Colonic mucosa (tissue), 4 donors: Measurements from ENCODE around the gene ARL6. TPM values are rescaled to one million over a fixed set of nuclear protein-coding genes. Genes with fewer than 3 reads are reported as not detected.

ENCODE experiments used
- DNase-seq: peaks from one replicate; pipeline ENCODE4 v3.0.0-alpha.2; 2020
- H3K27ac ChIP-seq: fragments of 200-600 bp; one replicate; pipeline ENCODE4 v1.8.0; 2021
- H3K27me3 ChIP-seq: fragments of 200-600 bp; one replicate; pipeline ENCODE4 v1.8.0; 2021
- H3K36me3 ChIP-seq: fragments of 200-600 bp; one replicate; pipeline ENCODE4 v1.8.0; 2021
- H3K4me1 ChIP-seq: fragments of 200-600 bp; one replicate; pipeline ENCODE4 v1.8.0; 2021; ENCODE audit warnings: mild to moderate bottlenecking
- H3K4me3 ChIP-seq: fragments of 200-600 bp; one replicate; pipeline ENCODE4 v1.8.0; 2021
- H3K9ac ChIP-seq, 2 donors: one replicate each; pipeline ENCODE4 v1.7.0; 2013; ENCODE audit warnings: control low read depth in 2 of 2, low read depth in 2 of 2, low read length in 2 of 2
- H3K9me3 ChIP-seq: fragments of 200-600 bp; one replicate; pipeline ENCODE4 v1.8.0; 2021
- intact Hi-C: fragments of 100-400 bp; cut with DNase I; formaldehyde crosslinking; loops from one replicate; pipeline ENCODE4 v1.14.1; 2022
- total RNA-seq, 2 donors: library from RNA; stranded (reverse); fragmentation: NEBNext Ultra II Directional in 1 of 2; extraction: Animal tissue kit (Norgen Biotek cat#: 25700) in 1 of 2; gene quantifications; one replicate each; pipeline ENCODE4 v1.2.1, GENCODE V29; 2021
- TF ChIP-seq, protein P1 (sequence below): fragments of 200-600 bp; IDR thresholded peaks from one replicate; pipeline ENCODE4 v1.8.0; 2022; ENCODE audit warnings: antibody characterized with exemption, mild to moderate bottlenecking
- donor health status: healthy.
- donor health status: DM: no; HTN: no; CAD: no.
- donor health status: DM: no; HTN: no; CAD: no.

The ARL6 gene
- total RNA-seq, 2 donors from 2014 or later = 2.8 to 3.5 TPM

GRCh38 chr3:97738761-97739160 is 25.8 kb upstream of the ARL6 start:
- intact Hi-C loops = no loop called here

GRCh38 chr3:97742036-97742435 is 22.5 kb upstream of the ARL6 start:
- TF ChIP-seq, protein P1, sequence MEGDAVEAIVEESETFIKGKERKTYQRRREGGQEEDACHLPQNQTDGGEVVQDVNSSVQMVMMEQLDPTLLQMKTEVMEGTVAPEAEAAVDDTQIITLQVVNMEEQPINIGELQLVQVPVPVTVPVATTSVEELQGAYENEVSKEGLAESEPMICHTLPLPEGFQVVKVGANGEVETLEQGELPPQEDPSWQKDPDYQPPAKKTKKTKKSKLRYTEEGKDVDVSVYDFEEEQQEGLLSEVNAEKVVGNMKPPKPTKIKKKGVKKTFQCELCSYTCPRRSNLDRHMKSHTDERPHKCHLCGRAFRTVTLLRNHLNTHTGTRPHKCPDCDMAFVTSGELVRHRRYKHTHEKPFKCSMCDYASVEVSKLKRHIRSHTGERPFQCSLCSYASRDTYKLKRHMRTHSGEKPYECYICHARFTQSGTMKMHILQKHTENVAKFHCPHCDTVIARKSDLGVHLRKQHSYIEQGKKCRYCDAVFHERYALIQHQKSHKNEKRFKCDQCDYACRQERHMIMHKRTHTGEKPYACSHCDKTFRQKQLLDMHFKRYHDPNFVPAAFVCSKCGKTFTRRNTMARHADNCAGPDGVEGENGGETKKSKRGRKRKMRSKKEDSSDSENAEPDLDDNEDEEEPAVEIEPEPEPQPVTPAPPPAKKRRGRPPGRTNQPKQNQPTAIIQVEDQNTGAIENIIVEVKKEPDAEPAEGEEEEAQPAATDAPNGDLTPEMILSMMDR = no peak
- H3K4me3 ChIP-seq = no peak overlapping the region
- H3K27me3 ChIP-seq = no peaks in the 10 kb centered on the region
- no peaks in the 10 kb centered on the region for H3K9me3 ChIP-seq
- H3K9ac ChIP-seq = no peak overlapping the region
- H3K27ac ChIP-seq = no peak overlapping the region
- intact Hi-C loops = no loop called here
- H3K36me3 ChIP-seq = no peaks in the 10 kb centered on the region
- no peaks in the 10 kb centered on the region for H3K4me1 ChIP-seq
- DNase-seq = no peak

More at GRCh38 chr3:97738761-97739160, 25.8 kb upstream of the ARL6 start:
- DNase-seq = no peak
- TF ChIP-seq, protein P1 = no peak
- Histone ChIP-seq H3K27me3 (no peaks in the 10 kb centered on the region), H3K4me1 (no peaks in the 10 kb centered on the region), H3K27ac (no peak overlapping the region), H3K36me3 (no peaks in the 10 kb centered on the region), H3K9me3 (no peaks in the 10 kb centered on the region), H3K9ac (no peak overlapping the region), H3K4me3 (no peak overlapping the region)

GRCh38 chr3:97744289-97744688 is 20.3 kb upstream of the ARL6 start:
- no peaks in the 10 kb centered on the region for H3K27me3 ChIP-seq
- H3K9ac ChIP-seq = no peak overlapping the region
- intact Hi-C loops = no loop called here
- H3K27ac ChIP-seq = no peak overlapping the region
- no peaks in the 10 kb centered on the region for H3K9me3 ChIP-seq
- H3K4me1 ChIP-seq = no peaks in the 10 kb centered on the region
- no peaks in the 10 kb centered on the region for H3K36me3 ChIP-seq
- TF ChIP-seq, protein P1 = no peak
- no peak for DNase-seq
- no peak overlapping the region for H3K4me3 ChIP-seq

DNA sequence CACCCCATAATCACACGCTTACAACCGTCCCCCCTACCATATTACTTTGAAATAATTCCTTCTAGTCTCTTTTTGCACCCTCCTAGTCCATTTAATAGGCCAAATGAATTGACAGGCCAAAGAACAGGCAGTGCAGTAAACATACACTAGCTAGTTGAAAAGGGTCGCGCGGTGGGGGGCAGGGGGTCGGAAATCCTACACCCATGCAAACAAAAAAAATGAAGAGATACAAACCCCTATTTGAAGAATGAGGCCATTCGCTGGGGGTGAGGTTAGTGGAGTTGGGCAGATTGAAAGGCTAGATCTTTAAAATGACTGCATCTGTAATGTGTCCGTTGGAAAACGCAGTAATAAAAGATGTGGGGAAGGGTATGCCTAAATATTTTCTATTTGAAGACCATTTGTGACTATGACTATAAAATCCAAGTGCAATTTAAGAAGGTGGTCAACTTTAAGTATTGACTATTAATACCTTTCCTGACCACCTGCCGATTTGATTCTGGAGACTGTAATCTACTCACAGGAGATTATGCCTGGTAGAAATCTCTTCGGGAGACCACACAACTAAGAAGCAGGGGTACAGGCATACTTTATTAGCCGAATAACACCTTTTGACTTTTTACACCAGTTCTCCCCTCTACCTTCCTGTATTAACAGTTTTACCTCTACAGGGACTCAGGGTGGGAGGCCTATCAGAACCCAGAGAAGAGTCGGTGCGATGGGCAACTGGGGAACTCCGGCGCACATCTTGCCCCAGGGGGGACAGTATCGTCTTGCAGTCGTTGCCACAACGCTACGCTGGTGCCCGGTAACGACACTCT is 762 bp upstream of the ARL6 start:
- H3K27ac ChIP-seq = peak overlapping the region; percentile 80
- peak overlapping the region; percentile 87 for H3K4me3 ChIP-seq
- peaks cover 4% of the 10 kb centered on the region for H3K4me1 ChIP-seq
- no peaks in the 10 kb centered on the region for H3K36me3 ChIP-seq
- intact Hi-C loops = no loop called here
- DNase-seq = no peak
- H3K9me3 ChIP-seq = no peaks in the 10 kb centered on the region
- TF ChIP-seq, protein P1 = no peak
- peak overlapping the region; percentile 74 for H3K9ac ChIP-seq
- H3K27me3 ChIP-seq = no peaks in the 10 kb centered on the region

DNA sequence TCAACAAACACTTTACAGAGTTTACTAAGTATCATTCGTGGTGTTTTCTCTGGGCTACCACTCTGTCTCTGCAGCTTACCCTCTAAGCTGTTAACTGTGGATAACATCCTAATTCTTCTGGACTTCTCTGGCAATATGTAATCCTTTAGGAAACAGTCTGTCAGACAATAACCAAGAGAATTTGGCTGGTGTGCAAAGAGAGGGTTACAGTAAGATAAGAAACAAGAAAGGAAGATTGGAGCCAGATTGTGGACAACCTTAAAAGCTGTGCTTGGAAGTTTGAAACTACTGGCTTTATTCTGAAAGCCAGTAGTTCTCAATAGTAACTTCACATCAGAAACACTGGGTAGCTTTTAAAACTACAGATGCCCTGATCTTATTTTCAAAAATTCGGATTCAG is 778 bp downstream of the ARL6 start:
- DNase-seq = no peak
- no peaks in the 10 kb centered on the region for H3K9me3 ChIP-seq
- peak overlapping the region in 1 of 2 donors; percentile 74 for H3K9ac ChIP-seq
- H3K4me3 ChIP-seq = no peak overlapping the region
- no peaks in the 10 kb centered on the region for H3K36me3 ChIP-seq
- H3K27ac ChIP-seq = no peak overlapping the region
- TF ChIP-seq, protein P1 = no peak
- intact Hi-C loops = no loop called here
- H3K4me1 ChIP-seq = peaks cover 4% of the 10 kb centered on the region
- no peaks in the 10 kb centered on the region for H3K27me3 ChIP-seq
